ENCODE data around the gene ZNF674. TPM values are rescaled to one million over a fixed set of nuclear protein-coding genes. Genes with fewer than 3 reads are reported as not detected.
"Not testable (repeated sequence)": the region's sequence is repeated elsewhere in the genome, so short reads cannot be mapped to it uniquely, and the experiment has no call there.

Gene ZNF674
- total RNA-seq, 1 experiment from 2014 or later: 7.1 TPM

DNA sequence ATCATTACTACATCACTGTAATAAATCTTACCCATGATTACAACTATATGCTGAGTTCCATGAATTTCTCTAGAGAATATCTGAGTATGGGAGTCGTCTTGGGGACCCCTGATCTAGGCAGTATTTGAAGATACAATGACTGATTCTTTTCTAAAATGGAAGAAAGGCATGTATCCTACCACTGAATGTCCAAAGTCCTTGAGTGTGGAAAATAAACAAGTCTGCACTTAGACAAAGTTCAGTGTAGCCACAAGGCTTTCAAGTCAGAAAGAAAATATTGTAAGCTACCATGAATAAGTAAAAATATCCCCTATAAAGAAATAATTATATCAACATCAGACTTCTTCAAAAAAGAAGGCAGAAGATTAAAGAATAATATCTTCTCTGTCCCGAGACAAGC is 42.4 kb downstream of the ZNF674 start:
- Mint-ChIP-seq H3K9me3 (ENCODE audit: low read depth, unreplicated experiment) (peaks cover 15% of the 10 kb centered on the region), H3K27me3 (ENCODE audit: unreplicated experiment) (no peaks in the 10 kb centered on the region), H3K27ac (ENCODE audit: unreplicated experiment) (no peak overlapping the region), H3K4me1 (ENCODE audit: low read depth, unreplicated experiment) (no peaks in the 10 kb centered on the region), H3K4me3 (ENCODE audit: low read depth, unreplicated experiment) (no peak overlapping the region), H3K36me3 (ENCODE audit: insufficient read depth, unreplicated experiment) (peaks cover 4% of the 10 kb centered on the region)
- BruUV-seq (replicated peaks): no TSS peak
- no peak for DNase-seq
- intact Hi-C loops (cut with micrococcal nuclease; ENCODE audit: unreplicated experiment): no loop called here
- no peak for TF ChIP-seq CTCF (IDR thresholded peaks at IDR 0.05; ENCODE audit: unreplicated experiment)
- CTCF ChIA-PET: no interaction called here

DNA sequence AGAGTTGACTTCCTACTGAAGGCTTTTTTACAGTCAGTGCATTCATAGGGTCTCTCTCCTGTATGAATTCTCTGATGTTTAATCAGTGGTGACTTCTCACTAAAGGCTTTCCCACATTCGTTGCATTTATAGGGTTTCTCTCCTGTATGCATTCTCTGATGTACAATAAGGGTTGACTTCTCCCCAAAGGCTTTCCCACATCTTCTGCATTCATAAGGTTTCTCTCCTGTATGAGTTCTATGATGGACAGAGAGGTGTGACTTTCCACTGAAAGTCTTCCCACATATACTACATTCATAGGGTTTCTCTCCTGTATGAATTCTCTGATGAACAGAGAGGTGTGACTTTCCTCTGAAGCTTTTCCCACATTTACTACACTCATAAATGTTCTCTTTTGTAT is 45.2 kb downstream of the ZNF674 start:
- CTCF ChIA-PET: no interaction called here
- TF ChIP-seq CTCF (IDR thresholded peaks at IDR 0.05; ENCODE audit: unreplicated experiment): no peak
- Mint-ChIP-seq H3K9me3 (ENCODE audit: low read depth, unreplicated experiment) (peaks cover 11% of the 10 kb centered on the region), H3K27ac (ENCODE audit: unreplicated experiment) (no peak overlapping the region), H3K4me3 (ENCODE audit: low read depth, unreplicated experiment) (no peak overlapping the region), H3K27me3 (ENCODE audit: unreplicated experiment) (no peaks in the 10 kb centered on the region), H3K4me1 (ENCODE audit: low read depth, unreplicated experiment) (no peaks in the 10 kb centered on the region), H3K36me3 (ENCODE audit: insufficient read depth, unreplicated experiment) (peaks cover 4% of the 10 kb centered on the region)
- intact Hi-C loops (cut with micrococcal nuclease; ENCODE audit: unreplicated experiment): no loop called here
- no peak for DNase-seq
- BruUV-seq (replicated peaks): no TSS peak

DNA sequence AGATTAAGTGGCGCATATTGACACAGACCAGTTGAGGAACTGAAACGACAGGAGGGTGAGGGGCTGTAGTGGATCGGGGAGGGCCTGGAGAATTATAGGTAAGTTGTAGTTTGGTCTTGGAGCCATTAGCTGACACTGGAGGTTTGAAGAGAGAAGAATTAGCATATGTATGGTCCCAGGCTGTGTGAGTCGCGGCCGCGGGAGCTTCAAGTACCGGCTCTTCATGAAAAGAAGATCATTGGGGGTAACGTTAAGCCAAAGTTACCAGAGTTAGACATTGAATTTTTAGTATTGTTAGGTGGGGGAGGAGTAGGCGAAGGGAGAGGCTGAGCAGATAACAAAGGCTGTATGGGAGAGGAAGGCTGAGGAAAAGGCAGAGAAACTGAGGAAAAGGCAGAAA is 56.5 kb downstream of the ZNF674 start:
- intact Hi-C loops (cut with micrococcal nuclease; ENCODE audit: unreplicated experiment): no loop called here
- H3K27me3 Mint-ChIP-seq (ENCODE audit: unreplicated experiment): no peaks in the 10 kb centered on the region
- no peak for DNase-seq
- no peak overlapping the region for H3K27ac Mint-ChIP-seq (ENCODE audit: unreplicated experiment)
- TF ChIP-seq CTCF (IDR thresholded peaks at IDR 0.05; ENCODE audit: unreplicated experiment): no peak
- no peak overlapping the region for H3K4me3 Mint-ChIP-seq (ENCODE audit: low read depth, unreplicated experiment)
- H3K9me3 Mint-ChIP-seq (ENCODE audit: low read depth, unreplicated experiment): peaks cover 25% of the 10 kb centered on the region
- CTCF ChIA-PET: no interaction called here
- H3K36me3 Mint-ChIP-seq (ENCODE audit: insufficient read depth, unreplicated experiment): peaks cover 12% of the 10 kb centered on the region
- no TSS peak for BruUV-seq (replicated peaks)
- H3K4me1 Mint-ChIP-seq (ENCODE audit: low read depth, unreplicated experiment): no peaks in the 10 kb centered on the region

DNA sequence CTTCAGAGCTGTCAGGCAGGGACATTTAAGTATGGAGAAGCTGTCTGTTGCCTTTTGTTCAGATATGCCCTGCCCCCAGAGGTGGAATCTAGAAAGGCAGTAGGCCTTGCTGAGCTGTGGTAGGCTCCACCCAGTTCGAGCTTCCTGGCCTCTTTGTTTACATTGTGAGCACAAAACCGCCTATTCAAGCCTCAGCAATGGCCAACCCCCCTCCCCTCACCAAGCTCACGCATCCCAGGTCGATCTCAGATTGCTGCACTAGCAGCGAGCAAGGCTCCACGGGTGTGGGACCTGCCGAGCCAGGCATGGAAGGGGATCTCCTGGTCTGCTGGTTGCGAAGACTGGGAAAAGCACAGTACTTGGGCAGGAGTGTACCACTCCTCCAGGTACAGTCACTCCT is 59.3 kb downstream of the ZNF674 start:
- no peak for DNase-seq
- no peaks in the 10 kb centered on the region for H3K4me1 Mint-ChIP-seq (ENCODE audit: low read depth, unreplicated experiment)
- no peak overlapping the region for H3K4me3 Mint-ChIP-seq (ENCODE audit: low read depth, unreplicated experiment)
- peaks cover 12% of the 10 kb centered on the region for H3K36me3 Mint-ChIP-seq (ENCODE audit: insufficient read depth, unreplicated experiment)
- no peak overlapping the region for H3K27ac Mint-ChIP-seq (ENCODE audit: unreplicated experiment)
- no peaks in the 10 kb centered on the region for H3K27me3 Mint-ChIP-seq (ENCODE audit: unreplicated experiment)
- intact Hi-C loops (cut with micrococcal nuclease; ENCODE audit: unreplicated experiment): no loop called here
- CTCF ChIA-PET: no interaction called here
- no peak for TF ChIP-seq CTCF (IDR thresholded peaks at IDR 0.05; ENCODE audit: unreplicated experiment)
- peaks cover 27% of the 10 kb centered on the region for H3K9me3 Mint-ChIP-seq (ENCODE audit: low read depth, unreplicated experiment)
- BruUV-seq (replicated peaks): no TSS peak

GRCh38 chrX:46478634-46479033 is 66.6 kb downstream of the ZNF674 start:
- BruUV-seq (replicated peaks); H3K27ac Mint-ChIP-seq (ENCODE audit: unreplicated experiment); intact Hi-C loops (cut with micrococcal nuclease; ENCODE audit: unreplicated experiment); H3K9me3 Mint-ChIP-seq (ENCODE audit: low read depth, unreplicated experiment); CTCF ChIA-PET; H3K36me3 Mint-ChIP-seq (ENCODE audit: insufficient read depth, unreplicated experiment); H3K4me1 Mint-ChIP-seq (ENCODE audit: low read depth, unreplicated experiment); H3K4me3 Mint-ChIP-seq (ENCODE audit: low read depth, unreplicated experiment); H3K27me3 Mint-ChIP-seq (ENCODE audit: unreplicated experiment); DNase-seq: not testable (repeated sequence)
